OCI-LY3 (cell line): Measurements from ENCODE around the gene FOXA3.
"Not testable (repeated sequence)": the region's sequence is repeated elsewhere in the genome, so short reads cannot be mapped to it uniquely, and the experiment has no call there.

Experiments
- H2AFZ ChIP-seq: fragments of 200-600, 300-600 bp; shearing (Covaris generic); 2 replicates; pipeline ENCODE4 v1.6.0; 2014; ENCODE audit warnings: antibody characterized with exemption, low read depth, low read length
- H3K27ac ChIP-seq: fragments of 200-600, 300-600 bp; sonication (generic); 2 replicates; pipeline ENCODE4 v1.5.1; 2014; ENCODE audit warnings: mild to moderate bottlenecking, low read length, moderate library complexity, mixed read lengths
- H3K27me3 ChIP-seq: fragments of 200-600, 300-600 bp; sonication (generic); 2 replicates; pipeline ENCODE4 v1.6.1; 2014; ENCODE audit warnings: low read depth, low read length, mixed read lengths
- H3K36me3 ChIP-seq: fragments of 200-600, 300-600 bp; sonication (generic); replicated peaks from 2 replicates; pipeline ENCODE3; 2014; ENCODE audit warnings: low read depth, low read length, mixed read lengths
- H3K4me1 ChIP-seq: fragments of 300-600, 200-600 bp; sonication (generic); 2 replicates; pipeline ENCODE4 v1.6.1; 2014; ENCODE audit warnings: low read length, mixed read lengths
- H3K4me2 ChIP-seq: fragments of 200-600, 300-600 bp; sonication (generic); 2 replicates; pipeline ENCODE4 v1.6.1; 2014; ENCODE audit warnings: low read length, mixed read lengths
- H3K4me3 ChIP-seq: fragments of 300-600, 200-600 bp; sonication (generic); 2 replicates; pipeline ENCODE4 v1.5.1; 2014; ENCODE audit warnings: antibody characterized with exemption, mild to moderate bottlenecking, low read length, moderate library complexity
- H3K79me2 ChIP-seq: fragments of 300-600, 200-600 bp; shearing (Covaris generic); 2 replicates; pipeline ENCODE4 v1.6.1; 2014; ENCODE audit warnings: mild to moderate bottlenecking, low read length, mixed read lengths
- H3K9ac ChIP-seq: fragments of 300-600, 200-600 bp; shearing (Covaris generic); 2 replicates; pipeline ENCODE4 v1.6.0; 2014; ENCODE audit warnings: mild to moderate bottlenecking, low read length, moderate library complexity
- H3K9me3 ChIP-seq: fragments of 200-600, 300-600 bp; shearing (Covaris generic); 2 replicates; pipeline ENCODE4 v1.6.1; 2014; ENCODE audit warnings: low read length, mixed read lengths; ENCODE audit not compliant: insufficient read depth
- H4K20me1 ChIP-seq: fragments of 200-600, 300-600 bp; sonication (generic); 2 replicates; pipeline ENCODE4 v1.6.1; 2016; ENCODE audit warnings: low read length, mixed read lengths; ENCODE audit not compliant: insufficient read depth
- EZH2phosphoT487 ChIP-seq: fragments of 200-600 bp; shearing (Covaris generic); IDR thresholded peaks from 2 replicates; pipeline ENCODE4 v1.6.1; 2018; ENCODE audit warnings: antibody characterized with exemption, mixed run types, low read depth
- TF ChIP-seq, protein P1 (sequence below): fragments of 200-600, 300-600 bp; sonication (generic); IDR thresholded peaks from 2 replicates; pipeline ENCODE4 v1.5.1; 2014; ENCODE audit warnings: antibody characterized with exemption, low read length, low read depth

Gene FOXA3

DNA sequence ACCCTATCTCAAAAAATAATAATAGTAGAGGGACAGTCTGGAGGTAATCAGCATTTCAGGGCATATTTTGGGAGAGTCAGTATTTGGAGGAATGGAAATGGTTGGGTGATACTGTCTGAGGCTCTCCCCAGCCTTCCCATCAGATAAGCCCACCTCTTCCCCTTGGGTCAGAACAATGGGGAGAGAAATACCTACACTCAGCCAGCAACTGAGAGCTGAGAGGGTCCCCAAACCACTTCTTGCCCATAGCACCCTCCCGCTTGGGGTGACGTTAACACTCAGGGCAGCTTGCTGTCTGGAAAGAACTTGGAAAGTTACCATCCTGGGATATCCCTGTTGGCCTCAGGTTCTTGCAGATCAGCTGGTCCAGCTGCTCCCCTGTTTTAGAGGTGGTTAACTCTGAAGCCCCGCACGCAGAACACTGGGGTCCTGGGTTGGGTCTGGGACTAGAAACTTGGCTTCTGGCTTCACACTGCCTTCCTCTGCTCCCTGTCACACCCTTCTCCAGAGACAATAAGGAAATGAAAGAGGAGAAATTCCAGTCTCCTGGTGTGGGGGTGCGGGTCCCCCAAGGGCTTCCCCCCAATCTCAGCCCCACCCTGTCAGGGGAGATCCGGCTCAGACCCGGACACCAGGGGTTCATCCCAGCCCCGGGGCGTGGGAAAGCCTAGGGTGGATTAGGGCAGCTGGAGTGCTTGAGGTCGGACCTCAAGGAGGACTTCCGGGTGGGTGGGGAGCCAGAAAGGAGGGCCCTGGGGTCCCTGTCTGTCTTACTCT is 2.5 kb downstream of the FOXA3 start:
- no peak overlapping the region for H3K4me2 ChIP-seq
- peaks cover 15% of the 10 kb centered on the region for H3K4me1 ChIP-seq
- H3K9me3 ChIP-seq = no peaks in the 10 kb centered on the region
- no peak overlapping the region for H2AFZ ChIP-seq
- H3K4me3 ChIP-seq = no peak overlapping the region
- no peak overlapping the region for H3K9ac ChIP-seq
- H3K27ac ChIP-seq = no peak overlapping the region
- no peaks in the 10 kb centered on the region for H3K27me3 ChIP-seq
- no peaks in the 10 kb centered on the region for H4K20me1 ChIP-seq
- no peaks in the 10 kb centered on the region for H3K36me3 ChIP-seq
- H3K79me2 ChIP-seq = peaks cover 11% of the 10 kb centered on the region
- no peak for TF ChIP-seq EZH2phosphoT487
- TF ChIP-seq, protein P1, sequence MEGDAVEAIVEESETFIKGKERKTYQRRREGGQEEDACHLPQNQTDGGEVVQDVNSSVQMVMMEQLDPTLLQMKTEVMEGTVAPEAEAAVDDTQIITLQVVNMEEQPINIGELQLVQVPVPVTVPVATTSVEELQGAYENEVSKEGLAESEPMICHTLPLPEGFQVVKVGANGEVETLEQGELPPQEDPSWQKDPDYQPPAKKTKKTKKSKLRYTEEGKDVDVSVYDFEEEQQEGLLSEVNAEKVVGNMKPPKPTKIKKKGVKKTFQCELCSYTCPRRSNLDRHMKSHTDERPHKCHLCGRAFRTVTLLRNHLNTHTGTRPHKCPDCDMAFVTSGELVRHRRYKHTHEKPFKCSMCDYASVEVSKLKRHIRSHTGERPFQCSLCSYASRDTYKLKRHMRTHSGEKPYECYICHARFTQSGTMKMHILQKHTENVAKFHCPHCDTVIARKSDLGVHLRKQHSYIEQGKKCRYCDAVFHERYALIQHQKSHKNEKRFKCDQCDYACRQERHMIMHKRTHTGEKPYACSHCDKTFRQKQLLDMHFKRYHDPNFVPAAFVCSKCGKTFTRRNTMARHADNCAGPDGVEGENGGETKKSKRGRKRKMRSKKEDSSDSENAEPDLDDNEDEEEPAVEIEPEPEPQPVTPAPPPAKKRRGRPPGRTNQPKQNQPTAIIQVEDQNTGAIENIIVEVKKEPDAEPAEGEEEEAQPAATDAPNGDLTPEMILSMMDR = no peak

DNA sequence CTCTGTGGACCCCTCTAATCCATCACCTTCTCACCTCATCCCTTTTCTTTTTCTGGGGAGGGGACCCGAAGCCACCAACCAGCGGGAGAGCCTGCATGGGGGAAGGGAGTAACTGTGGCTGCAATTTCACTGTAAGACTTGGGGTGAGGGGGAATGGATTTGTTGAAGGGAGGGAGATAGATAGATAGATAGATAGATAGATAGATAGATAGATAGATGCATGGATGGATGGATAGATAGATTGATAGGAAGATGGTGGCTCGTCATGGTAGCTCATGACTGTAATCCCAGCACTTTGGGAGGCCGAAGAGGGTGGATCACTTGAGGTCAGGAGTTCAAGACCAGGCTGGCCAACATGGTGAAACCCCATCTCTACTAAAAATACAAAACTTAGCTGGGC is 3.1 kb downstream of the FOXA3 start:
- H3K79me2 ChIP-seq, H3K9me3 ChIP-seq, H3K4me3 ChIP-seq, H2AFZ ChIP-seq, H3K36me3 ChIP-seq, H3K4me2 ChIP-seq, H3K27me3 ChIP-seq, H3K9ac ChIP-seq, H3K27ac ChIP-seq, H4K20me1 ChIP-seq: not testable (repeated sequence)
- H3K4me1 ChIP-seq = peaks cover 13% of the 10 kb centered on the region

DNA sequence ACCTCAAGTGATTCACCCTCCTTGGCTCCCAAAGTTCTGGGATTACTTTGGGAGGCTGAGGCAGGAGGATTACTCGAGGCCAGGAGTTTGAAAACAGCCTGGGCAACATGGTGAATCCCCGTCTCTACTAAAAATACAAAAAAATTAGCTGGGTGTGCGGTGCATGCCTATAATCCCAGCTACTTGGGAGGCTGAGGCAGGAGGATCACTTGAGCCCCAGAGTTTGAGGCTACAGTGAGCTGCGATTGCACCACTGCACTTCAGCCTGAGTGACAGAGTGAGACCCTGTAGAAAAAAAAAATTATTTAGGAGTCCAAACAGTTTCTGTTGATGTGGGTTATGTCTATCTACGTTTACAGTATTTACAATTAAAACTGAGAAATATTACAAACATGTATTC is 6.7 kb downstream of the FOXA3 start:
- H4K20me1 ChIP-seq = no peaks in the 10 kb centered on the region
- H3K36me3 ChIP-seq = peaks cover 3% of the 10 kb centered on the region
- H3K79me2 ChIP-seq = no peaks in the 10 kb centered on the region
- no peak overlapping the region for H3K4me3 ChIP-seq
- no peaks in the 10 kb centered on the region for H3K27me3 ChIP-seq
- TF ChIP-seq, protein P1 = no peak
- TF ChIP-seq EZH2phosphoT487 = no peak
- H3K4me2 ChIP-seq = no peak overlapping the region
- H3K27ac ChIP-seq = no peak overlapping the region
- no peaks in the 10 kb centered on the region for H3K9me3 ChIP-seq
- no peak overlapping the region for H2AFZ ChIP-seq
- H3K4me1 ChIP-seq = peaks cover 6% of the 10 kb centered on the region
- no peak overlapping the region for H3K9ac ChIP-seq

- no peaks in the 10 kb centered on the region for H4K20me1 ChIP-seq
- no peak for TF ChIP-seq EZH2phosphoT487
- TF ChIP-seq, protein P1 = no peak
- H3K27me3 ChIP-seq = no peaks in the 10 kb centered on the region
- H3K4me3 ChIP-seq = no peak overlapping the region
- H3K4me2 ChIP-seq = no peak overlapping the region
- no peak overlapping the region for H3K27ac ChIP-seq
- H3K9ac ChIP-seq = no peak overlapping the region
- peaks cover 3% of the 10 kb centered on the region for H3K36me3 ChIP-seq
- no peak overlapping the region for H2AFZ ChIP-seq
- no peaks in the 10 kb centered on the region for H3K79me2 ChIP-seq
- peaks cover 20% of the 10 kb centered on the region for H3K4me1 ChIP-seq
- no peaks in the 10 kb centered on the region for H3K9me3 ChIP-seq
These were observed 8.2 kb downstream of the FOXA3 start for GRCh38 chr19:45872095-45872919.
